Neural progenitor cell (in vitro differentiated cells): ENCODE results near the gene H3-3A.

Source experiments
- EZH2 ChIP-seq: fragments of 200-600 bp; sonication (generic); IDR thresholded peaks from 2 replicates; pipeline ENCODE4 v1.6.1; 2017; ENCODE audit warnings: antibody characterized with exemption, mild to moderate bottlenecking, moderate library complexity
- TF ChIP-seq, protein P1 (sequence below): fragments of 200-600 bp; sonication (generic); IDR thresholded peaks from 2 replicates; pipeline ENCODE4 v1.5.1; 2017; ENCODE audit warnings: antibody characterized with exemption, mild to moderate bottlenecking

DNA sequence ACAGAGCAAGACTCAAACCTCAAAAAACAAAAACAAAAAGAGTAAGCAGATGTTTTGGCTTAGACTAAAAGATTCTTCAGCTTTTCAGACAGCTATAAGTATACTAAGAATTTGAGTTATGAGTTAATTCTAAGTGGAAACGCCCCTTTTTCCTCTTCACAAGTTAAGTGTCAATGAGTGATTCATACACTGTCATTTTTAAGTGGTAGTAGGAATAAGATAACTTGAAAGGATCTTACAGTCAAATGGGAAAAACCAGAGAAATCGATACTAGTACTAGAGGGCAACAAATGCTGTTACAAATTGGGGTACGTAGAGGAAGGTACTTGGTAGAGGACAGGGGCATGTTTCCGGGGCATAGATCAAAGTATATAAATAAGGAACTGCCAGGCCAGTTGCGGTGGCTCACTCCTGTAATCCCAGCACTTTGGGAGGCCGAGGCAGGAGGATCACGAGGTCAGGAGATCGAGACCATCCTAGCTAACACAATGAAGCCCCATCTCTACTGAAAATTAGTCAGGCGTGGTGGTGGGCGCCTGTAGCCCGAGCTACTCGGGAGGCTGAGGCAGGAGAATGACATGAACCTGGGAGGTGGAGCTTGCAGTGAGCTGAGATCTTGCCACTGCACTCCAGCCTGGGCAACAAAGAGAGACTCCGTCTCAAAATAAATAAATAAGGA, 7.4 kb downstream of the H3-3A start:
- TF ChIP-seq, protein P1, sequence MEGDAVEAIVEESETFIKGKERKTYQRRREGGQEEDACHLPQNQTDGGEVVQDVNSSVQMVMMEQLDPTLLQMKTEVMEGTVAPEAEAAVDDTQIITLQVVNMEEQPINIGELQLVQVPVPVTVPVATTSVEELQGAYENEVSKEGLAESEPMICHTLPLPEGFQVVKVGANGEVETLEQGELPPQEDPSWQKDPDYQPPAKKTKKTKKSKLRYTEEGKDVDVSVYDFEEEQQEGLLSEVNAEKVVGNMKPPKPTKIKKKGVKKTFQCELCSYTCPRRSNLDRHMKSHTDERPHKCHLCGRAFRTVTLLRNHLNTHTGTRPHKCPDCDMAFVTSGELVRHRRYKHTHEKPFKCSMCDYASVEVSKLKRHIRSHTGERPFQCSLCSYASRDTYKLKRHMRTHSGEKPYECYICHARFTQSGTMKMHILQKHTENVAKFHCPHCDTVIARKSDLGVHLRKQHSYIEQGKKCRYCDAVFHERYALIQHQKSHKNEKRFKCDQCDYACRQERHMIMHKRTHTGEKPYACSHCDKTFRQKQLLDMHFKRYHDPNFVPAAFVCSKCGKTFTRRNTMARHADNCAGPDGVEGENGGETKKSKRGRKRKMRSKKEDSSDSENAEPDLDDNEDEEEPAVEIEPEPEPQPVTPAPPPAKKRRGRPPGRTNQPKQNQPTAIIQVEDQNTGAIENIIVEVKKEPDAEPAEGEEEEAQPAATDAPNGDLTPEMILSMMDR: no peak
- no peak for TF ChIP-seq EZH2
